Tibial artery (tissue), 4 donors: ENCODE results near the gene SCP2.

Experiments
- DNase-seq, 2 donors: peaks; one replicate each; pipeline ENCODE4 v3.0.0-alpha.2; 2019
- H3K27ac ChIP-seq, 2 donors: fragments of 200-600 bp; sonication (generic) in 1 of 2; 1 replicate in 1 of 2; 2 replicates in 1 of 2; pipeline ENCODE4 v1.5.1; 2018 to 2019; ENCODE audit warnings: mild to moderate bottlenecking in 1 of 2
- H3K27me3 ChIP-seq, 2 donors: fragments of 200-600 bp; sonication (generic) in 1 of 2; one replicate each; pipeline versions ENCODE4 v1.5.1 to v1.6.0; 2016 to 2019
- H3K36me3 ChIP-seq, 3 donors: fragments of 200-600 bp; sonication (generic) in 2 of 3; one replicate each; pipeline ENCODE4 v1.5.1; 2016 to 2019; ENCODE audit warnings: mild to moderate bottlenecking in 2 of 3
- H3K4me1 ChIP-seq, 4 donors: fragments of 200-600 bp; sonication (generic) in 2 of 4; 1 replicate in 3 of 4; 2 replicates in 1 of 4; pipeline ENCODE4 v1.5.1; 2016 to 2019
- H3K4me3 ChIP-seq, 2 donors: fragments of 200-600 bp; sonication (generic) in 1 of 2; 1 replicate in 1 of 2; 2 replicates in 1 of 2; pipeline ENCODE4 v1.5.1; 2018 to 2019; ENCODE audit warnings: mild to moderate bottlenecking in 2 of 2
- H3K9me3 ChIP-seq, 3 donors: fragments of 200-600 bp; sonication (generic) in 1 of 3; one replicate each; pipeline ENCODE4 v1.5.1; 2016 to 2019
- intact Hi-C: fragments of 100-400 bp; cut with DNase I; formaldehyde crosslinking; loops from one replicate; pipeline ENCODE4 v1.15.0; 2023; ENCODE audit warnings: low total_unique reads
- TF ChIP-seq, protein P1 (sequence below), 2 experiments: fragments of 200-600 bp in 1 of 2; fragments of 450-650 bp in 1 of 2; IDR thresholded peaks; one replicate each; pipeline ENCODE4 v1.5.1; 2017 to 2019; ENCODE audit warnings: antibody characterized with exemption in 2 of 2, mild to moderate bottlenecking in 1 of 2, moderate library complexity in 1 of 2

SCP2 gene

DNA sequence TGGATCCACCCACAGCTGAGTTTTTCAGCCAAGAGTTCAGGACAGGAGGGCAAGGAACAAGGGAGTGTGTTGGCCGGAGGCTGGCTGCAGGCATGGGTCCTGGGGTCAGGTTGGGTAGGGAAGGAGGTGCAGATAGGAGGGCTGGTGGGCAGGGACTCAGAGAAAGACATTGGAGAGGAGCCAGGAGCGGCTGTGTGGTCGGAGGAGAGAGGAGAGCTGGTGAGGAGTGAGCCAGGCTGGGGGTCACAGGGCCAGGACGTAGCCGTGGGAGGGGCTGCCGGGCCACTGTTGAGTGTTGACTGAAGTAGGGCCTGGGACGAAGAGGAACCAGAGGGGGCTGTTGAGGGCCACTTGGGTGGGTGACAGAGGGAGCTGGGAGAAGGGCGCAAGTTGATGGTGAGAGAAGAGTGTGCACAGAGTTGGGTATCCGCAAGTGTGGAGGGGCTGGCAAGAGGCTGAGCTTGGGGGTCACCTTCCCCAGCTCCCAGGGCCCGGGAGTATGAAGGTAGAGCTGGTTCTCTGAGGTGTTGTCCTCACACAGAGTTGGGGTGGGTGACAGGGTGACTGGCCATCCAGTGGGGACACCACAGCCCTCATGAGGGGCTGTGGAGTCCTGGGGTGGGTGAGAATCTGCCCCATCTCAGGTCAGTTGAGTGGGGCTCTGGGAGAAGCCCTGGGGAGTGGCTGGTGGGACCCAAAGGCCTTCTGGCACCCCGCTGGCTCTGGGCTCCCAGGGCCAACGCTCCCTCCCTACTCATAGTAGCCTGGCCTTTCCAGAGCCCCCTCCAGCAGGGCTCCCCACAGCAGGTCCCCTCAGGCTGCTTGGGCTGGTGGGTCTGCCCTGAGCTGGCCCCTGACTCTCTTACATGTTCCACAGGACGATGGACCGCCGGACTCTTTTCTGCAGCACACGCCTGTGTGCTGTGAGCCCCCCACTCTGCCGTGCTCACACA is 156.8 kb downstream of the SCP2 start:
- Histone ChIP-seq H3K27me3 (no peaks in the 10 kb centered on the region), H3K4me1 (no peaks in the 10 kb centered on the region), H3K36me3 (peaks cover 0 to 46% (median 42%) of the 10 kb centered on the region in 3 donors), H3K9me3 (no peaks in the 10 kb centered on the region), H3K4me3 (no peak overlapping the region), H3K27ac (no peak overlapping the region)
- intact Hi-C loops, result no loop called here
- DNase-seq, result no peak
- TF ChIP-seq, protein P1, sequence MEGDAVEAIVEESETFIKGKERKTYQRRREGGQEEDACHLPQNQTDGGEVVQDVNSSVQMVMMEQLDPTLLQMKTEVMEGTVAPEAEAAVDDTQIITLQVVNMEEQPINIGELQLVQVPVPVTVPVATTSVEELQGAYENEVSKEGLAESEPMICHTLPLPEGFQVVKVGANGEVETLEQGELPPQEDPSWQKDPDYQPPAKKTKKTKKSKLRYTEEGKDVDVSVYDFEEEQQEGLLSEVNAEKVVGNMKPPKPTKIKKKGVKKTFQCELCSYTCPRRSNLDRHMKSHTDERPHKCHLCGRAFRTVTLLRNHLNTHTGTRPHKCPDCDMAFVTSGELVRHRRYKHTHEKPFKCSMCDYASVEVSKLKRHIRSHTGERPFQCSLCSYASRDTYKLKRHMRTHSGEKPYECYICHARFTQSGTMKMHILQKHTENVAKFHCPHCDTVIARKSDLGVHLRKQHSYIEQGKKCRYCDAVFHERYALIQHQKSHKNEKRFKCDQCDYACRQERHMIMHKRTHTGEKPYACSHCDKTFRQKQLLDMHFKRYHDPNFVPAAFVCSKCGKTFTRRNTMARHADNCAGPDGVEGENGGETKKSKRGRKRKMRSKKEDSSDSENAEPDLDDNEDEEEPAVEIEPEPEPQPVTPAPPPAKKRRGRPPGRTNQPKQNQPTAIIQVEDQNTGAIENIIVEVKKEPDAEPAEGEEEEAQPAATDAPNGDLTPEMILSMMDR (IDR thresholded peaks at IDR 0.05), result no peak

DNA sequence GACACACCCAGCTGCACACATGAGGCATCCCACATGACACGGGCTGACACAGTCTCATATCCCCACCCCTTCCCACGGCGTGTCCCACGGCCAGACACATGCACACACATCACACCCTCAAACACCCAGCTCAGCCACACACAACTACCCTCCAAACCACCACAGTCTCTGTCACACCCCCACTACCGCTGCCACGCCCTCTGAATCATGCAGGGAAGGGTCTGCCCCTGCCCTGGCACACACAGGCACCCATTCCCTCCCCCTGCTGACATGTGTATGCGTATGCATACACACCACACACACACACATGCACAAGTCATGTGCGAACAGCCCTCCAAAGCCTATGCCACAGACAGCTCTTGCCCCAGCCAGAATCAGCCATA is 157.5 kb downstream of the SCP2 start:
- intact Hi-C loops, result no loop called here
- Histone ChIP-seq H3K4me3 (no peak overlapping the region), H3K36me3 (peaks cover 0 to 41% (median 39%) of the 10 kb centered on the region in 3 donors), H3K4me1 (no peaks in the 10 kb centered on the region), H3K27me3 (no peaks in the 10 kb centered on the region), H3K9me3 (no peaks in the 10 kb centered on the region), H3K27ac (no peak overlapping the region)
- TF ChIP-seq, protein P1 (IDR thresholded peaks at IDR 0.05), result no peak
- DNase-seq, result no peak

DNA sequence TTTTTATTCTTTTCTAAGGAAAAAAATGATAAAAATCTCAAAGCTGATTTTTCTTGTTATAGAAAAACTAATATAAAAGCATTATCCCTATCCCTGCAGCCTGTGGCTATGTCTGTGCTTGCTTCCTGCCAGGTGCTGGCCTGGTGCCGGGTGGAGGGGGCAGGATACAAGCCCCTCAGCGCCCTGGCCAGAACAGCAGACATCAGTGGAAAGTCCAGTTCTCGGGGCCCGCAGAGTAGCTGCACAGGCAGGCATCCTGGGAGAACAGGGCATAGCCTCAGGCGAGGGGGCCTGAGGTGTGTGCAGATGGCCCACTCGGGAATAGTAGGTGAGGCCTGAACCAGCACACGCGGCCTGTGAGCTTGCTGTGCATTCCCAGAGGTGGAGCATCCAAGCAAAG is 158.3 kb downstream of the SCP2 start:
- H3K27ac ChIP-seq, result no peak overlapping the region
- DNase-seq, result no peak
- TF ChIP-seq, protein P1 (IDR thresholded peaks at IDR 0.05), result no peak
- H3K36me3 ChIP-seq, result peaks cover 0 to 41% (median 39%) of the 10 kb centered on the region in 3 donors
- no peaks in the 10 kb centered on the region for H3K9me3 ChIP-seq
- H3K4me3 ChIP-seq, result no peak overlapping the region
- intact Hi-C loops, result no loop called here
- no peaks in the 10 kb centered on the region for H3K27me3 ChIP-seq
- no peaks in the 10 kb centered on the region for H3K4me1 ChIP-seq

DNA sequence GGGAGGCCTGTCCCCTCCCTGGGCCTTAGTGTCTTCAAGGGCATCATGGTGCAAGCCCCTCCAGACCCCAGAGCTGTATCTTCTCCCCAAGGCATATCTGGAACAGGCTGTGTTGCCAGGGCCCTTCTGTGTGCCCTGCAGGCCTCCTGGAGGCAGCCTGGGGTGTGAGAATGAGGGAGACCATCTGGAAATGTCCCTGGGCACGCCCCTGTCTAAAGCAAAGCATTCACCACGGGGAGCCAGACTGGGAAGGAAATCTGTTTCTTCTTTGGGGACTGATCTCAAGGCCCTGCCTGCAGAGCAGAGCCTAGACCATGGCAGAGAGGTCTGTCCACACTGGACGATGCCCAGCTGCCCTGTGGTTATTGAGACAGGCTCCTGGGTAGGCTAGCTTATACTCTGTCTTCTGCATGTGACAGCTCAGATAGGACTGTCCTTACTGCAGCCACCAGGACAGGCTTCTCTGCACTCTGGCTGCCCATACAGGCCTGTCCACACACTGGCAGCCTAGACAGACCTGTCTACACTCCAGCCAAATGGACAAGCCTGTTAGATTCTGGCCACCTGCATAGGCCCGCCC is 159.5 kb downstream of the SCP2 start:
- H3K27ac ChIP-seq, result no peak overlapping the region

DNA sequence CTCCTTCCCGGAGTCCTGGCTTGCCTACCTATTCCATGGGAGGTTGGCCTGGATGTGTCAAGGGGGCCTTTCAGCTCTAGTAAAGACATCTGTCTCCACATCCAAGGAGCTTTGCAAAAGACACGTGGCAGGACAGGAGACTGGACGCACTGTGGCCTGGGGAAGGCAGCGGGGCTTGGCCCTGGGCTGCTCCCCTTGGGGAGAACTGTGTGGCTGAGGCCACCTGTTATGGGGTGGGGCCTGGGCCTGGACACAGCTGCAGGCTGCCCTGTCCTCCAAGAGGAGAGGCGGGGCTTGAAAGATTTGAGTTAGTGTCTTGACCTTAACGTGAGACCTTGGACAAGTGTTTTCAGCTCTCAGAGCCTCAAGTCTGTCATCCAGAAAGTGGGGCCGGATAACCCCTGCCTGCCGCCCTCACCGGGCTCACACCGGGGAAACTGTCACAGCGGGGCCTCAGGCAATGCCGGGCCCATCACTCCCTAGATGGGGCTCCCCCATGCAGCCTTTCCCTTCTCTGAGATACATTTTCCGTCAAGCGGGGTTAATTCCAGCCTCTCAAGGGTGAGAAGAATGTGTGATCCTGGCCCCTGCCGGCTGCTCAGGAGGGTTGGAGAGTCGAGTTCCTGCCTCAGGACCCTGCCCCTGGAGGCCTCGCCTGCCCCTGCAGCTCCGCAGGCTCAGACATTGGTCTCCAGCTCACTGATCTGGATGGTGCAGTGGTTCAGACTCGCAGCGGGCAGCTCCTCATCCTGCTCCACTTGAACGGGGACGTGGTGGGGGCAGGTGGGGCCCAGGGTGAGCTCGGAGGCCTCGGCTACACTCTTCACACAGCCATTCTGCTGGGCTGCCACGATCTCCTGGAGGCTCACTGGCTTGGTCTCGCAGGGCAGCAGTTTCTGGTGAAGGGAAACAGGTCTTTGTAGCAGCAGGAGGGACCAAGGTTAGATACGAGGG is 160.5 kb downstream of the SCP2 start:
- intact Hi-C loops, result no loop called here
- Histone ChIP-seq H3K27me3 (no peaks in the 10 kb centered on the region), H3K36me3 (peaks cover 0 to 23% (median 19%) of the 10 kb centered on the region in 3 donors), H3K4me1 (peaks cover 0 to 18% (median 4%) of the 10 kb centered on the region in 4 donors), H3K9me3 (no peaks in the 10 kb centered on the region), H3K4me3 (no peak overlapping the region), H3K27ac (no peak overlapping the region)
- no peak for DNase-seq
- TF ChIP-seq, protein P1 (IDR thresholded peaks at IDR 0.05), result no peak

More for the DNA sequence above, 159.5 kb downstream of the SCP2 start:
- peaks cover 0 to 31% (median 29%) of the 10 kb centered on the region in 3 donors for H3K36me3 ChIP-seq
- intact Hi-C loops, result no loop called here
- no peak overlapping the region for H3K4me3 ChIP-seq
- H3K4me1 ChIP-seq, result peaks cover 0 to 10% (median 3%) of the 10 kb centered on the region in 4 donors
- TF ChIP-seq, protein P1 (IDR thresholded peaks at IDR 0.05), result no peak
- no peaks in the 10 kb centered on the region for H3K27me3 ChIP-seq
- H3K9me3 ChIP-seq, result no peaks in the 10 kb centered on the region
- DNase-seq, result no peak
